OCI-LY3 (cell line): ENCODE measurements around the gene BCL2L2.
A peak's percentile ranks its signal among the peaks of the same experiment; 100 is the strongest.

ENCODE experiments used
- H2AFZ ChIP-seq: fragments of 200-600, 300-600 bp; shearing (Covaris generic); 2 replicates; pipeline ENCODE4 v1.6.0; 2014; ENCODE audit warnings: antibody characterized with exemption, low read depth, low read length
- H3K27ac ChIP-seq: fragments of 200-600, 300-600 bp; sonication (generic); 2 replicates; pipeline ENCODE4 v1.5.1; 2014; ENCODE audit warnings: mild to moderate bottlenecking, low read length, moderate library complexity, mixed read lengths
- H3K27me3 ChIP-seq: fragments of 200-600, 300-600 bp; sonication (generic); 2 replicates; pipeline ENCODE4 v1.6.1; 2014; ENCODE audit warnings: low read depth, low read length, mixed read lengths
- H3K36me3 ChIP-seq: fragments of 200-600, 300-600 bp; sonication (generic); replicated peaks from 2 replicates; pipeline ENCODE3; 2014; ENCODE audit warnings: low read depth, low read length, mixed read lengths
- H3K4me1 ChIP-seq: fragments of 300-600, 200-600 bp; sonication (generic); 2 replicates; pipeline ENCODE4 v1.6.1; 2014; ENCODE audit warnings: low read length, mixed read lengths
- H3K4me2 ChIP-seq: fragments of 200-600, 300-600 bp; sonication (generic); 2 replicates; pipeline ENCODE4 v1.6.1; 2014; ENCODE audit warnings: low read length, mixed read lengths
- H3K4me3 ChIP-seq: fragments of 300-600, 200-600 bp; sonication (generic); 2 replicates; pipeline ENCODE4 v1.5.1; 2014; ENCODE audit warnings: antibody characterized with exemption, mild to moderate bottlenecking, low read length, moderate library complexity
- H3K79me2 ChIP-seq: fragments of 300-600, 200-600 bp; shearing (Covaris generic); 2 replicates; pipeline ENCODE4 v1.6.1; 2014; ENCODE audit warnings: mild to moderate bottlenecking, low read length, mixed read lengths
- H3K9ac ChIP-seq: fragments of 300-600, 200-600 bp; shearing (Covaris generic); 2 replicates; pipeline ENCODE4 v1.6.0; 2014; ENCODE audit warnings: mild to moderate bottlenecking, low read length, moderate library complexity
- H3K9me3 ChIP-seq: fragments of 200-600, 300-600 bp; shearing (Covaris generic); 2 replicates; pipeline ENCODE4 v1.6.1; 2014; ENCODE audit warnings: low read length, mixed read lengths; ENCODE audit not compliant: insufficient read depth
- H4K20me1 ChIP-seq: fragments of 200-600, 300-600 bp; sonication (generic); 2 replicates; pipeline ENCODE4 v1.6.1; 2016; ENCODE audit warnings: low read length, mixed read lengths; ENCODE audit not compliant: insufficient read depth
- CTCF ChIP-seq: fragments of 200-600, 300-600 bp; sonication (generic); IDR thresholded peaks from 2 replicates; pipeline ENCODE4 v1.5.1; 2014; ENCODE audit warnings: antibody characterized with exemption, low read length, low read depth
- EZH2phosphoT487 ChIP-seq: fragments of 200-600 bp; shearing (Covaris generic); IDR thresholded peaks from 2 replicates; pipeline ENCODE4 v1.6.1; 2018; ENCODE audit warnings: antibody characterized with exemption, mixed run types, low read depth

The BCL2L2 gene

GRCh38 chr14:23286902-23287479 lies 19.6 kb upstream of the BCL2L2 start:
- Histone ChIP-seq H2AFZ (no peak overlapping the region; the same call in 1 of the 2 replicates), H4K20me1 (no peaks in the 10 kb centered on the region), H3K4me3 (peak overlapping the region; percentile 95), H3K27ac (no peak overlapping the region), H3K9ac (peak overlapping the region; percentile 69), H3K9me3 (no peaks in the 10 kb centered on the region), H3K4me2 (peak overlapping the region; percentile 86), H3K27me3 (no peaks in the 10 kb centered on the region), H3K36me3 (peaks cover 5% of the 10 kb centered on the region), H3K79me2 (peaks cover 24% of the 10 kb centered on the region), H3K4me1 (peaks cover 12% of the 10 kb centered on the region)
- TF ChIP-seq CTCF, result no peak

GRCh38 chr14:23294734-23295561 lies 11.7 kb upstream of the BCL2L2 start:
- Histone ChIP-seq H3K27ac (no peak overlapping the region), H3K79me2 (peaks cover 1% of the 10 kb centered on the region; the same call in 1 of the 2 replicates), H3K27me3 (no peaks in the 10 kb centered on the region), H2AFZ (no peak overlapping the region), H3K4me3 (peak overlapping the region; percentile 47), H3K4me1 (peaks cover 26% of the 10 kb centered on the region), H3K36me3 (peaks cover 28% of the 10 kb centered on the region), H3K4me2 (peak overlapping the region; percentile 49), H4K20me1 (no peaks in the 10 kb centered on the region), H3K9me3 (no peaks in the 10 kb centered on the region), H3K9ac (no peak overlapping the region)
- TF ChIP-seq CTCF (peak; percentile 80), EZH2phosphoT487 (no peak)

- H4K20me1 ChIP-seq, result no peaks in the 10 kb centered on the region
- no peak overlapping the region for H3K27ac ChIP-seq
- peaks cover 12% of the 10 kb centered on the region for H3K79me2 ChIP-seq
- no peak overlapping the region for H3K4me2 ChIP-seq
- H3K9me3 ChIP-seq, result no peaks in the 10 kb centered on the region
- no peaks in the 10 kb centered on the region for H3K27me3 ChIP-seq
- peaks cover 28% of the 10 kb centered on the region for H3K36me3 ChIP-seq
- peaks cover 33% of the 10 kb centered on the region for H3K4me1 ChIP-seq
- no peak overlapping the region for H3K4me3 ChIP-seq
- H2AFZ ChIP-seq, result no peak overlapping the region
- TF ChIP-seq CTCF (no peak), EZH2phosphoT487 (no peak)
- H3K9ac ChIP-seq, result no peak overlapping the region
Observed at GRCh38 chr14:23296012-23296777, 10.4 kb upstream of the BCL2L2 start.

- Histone ChIP-seq H3K79me2 (peaks cover 12% of the 10 kb centered on the region), H3K9ac (no peak overlapping the region), H3K36me3 (peaks cover 28% of the 10 kb centered on the region), H3K4me2 (no peak overlapping the region), H3K27ac (no peak overlapping the region), H4K20me1 (no peaks in the 10 kb centered on the region), H3K4me1 (peaks cover 33% of the 10 kb centered on the region), H3K9me3 (no peaks in the 10 kb centered on the region), H3K4me3 (no peak overlapping the region), H2AFZ (no peak overlapping the region), H3K27me3 (no peaks in the 10 kb centered on the region)
- TF ChIP-seq CTCF, result no peak
- no peak for TF ChIP-seq EZH2phosphoT487
Observed at GRCh38 chr14:23297096-23297495, 9.5 kb upstream of the BCL2L2 start.
